ENCODE data around the gene SLC28A1.
"Not testable (repeated sequence)": the region's sequence is repeated elsewhere in the genome, so short reads cannot be mapped to it uniquely, and the experiment has no call there.

Gene SLC28A1

GRCh38 chr15:84862214-84862975 is 22.1 kb upstream of the SLC28A1 start:
- no peak for DNase-seq

- no peak for DNase-seq
Measured at GRCh38 chr15:84863565-84864443, 20.7 kb upstream of the SLC28A1 start.

- no peak for DNase-seq
Measured at GRCh38 chr15:84864444-84864795, 20.0 kb upstream of the SLC28A1 start.

- no peak for DNase-seq
Measured at GRCh38 chr15:84865074-84865569, 19.3 kb upstream of the SLC28A1 start.

GRCh38 chr15:84868037-84868880 is 16.2 kb upstream of the SLC28A1 start:
- DNase-seq = no peak

GRCh38 chr15:84869510-84869909 is 15.0 kb upstream of the SLC28A1 start:
- no peak for DNase-seq

- no peak for DNase-seq
Measured at GRCh38 chr15:84871428-84871985, 13.0 kb upstream of the SLC28A1 start.

- no peak for DNase-seq
Measured at GRCh38 chr15:84872009-84872910, 12.2 kb upstream of the SLC28A1 start.

GRCh38 chr15:84873997-84874396 is 10.5 kb upstream of the SLC28A1 start:
- no peak for DNase-seq

- no peak for DNase-seq
Measured at GRCh38 chr15:84874981-84875699, 9.3 kb upstream of the SLC28A1 start.

- no peak for DNase-seq
Measured at GRCh38 chr15:84876269-84876668, 8.2 kb upstream of the SLC28A1 start.

- DNase-seq = not testable (repeated sequence)
Measured at GRCh38 chr15:84877701-84878100, 6.8 kb upstream of the SLC28A1 start.

- peak; percentile 59 for DNase-seq
Measured at GRCh38 chr15:84878504-84878903, 6.0 kb upstream of the SLC28A1 start.

- no peak for DNase-seq
Measured at GRCh38 chr15:84879088-84879780, 5.2 kb upstream of the SLC28A1 start.

GRCh38 chr15:84880007-84880406 is 4.5 kb upstream of the SLC28A1 start:
- DNase-seq = no peak

- DNase-seq = no peak
Measured at GRCh38 chr15:84880822-84881519, 3.5 kb upstream of the SLC28A1 start.

- no peak for DNase-seq
Measured at GRCh38 chr15:84881520-84881830, 3.0 kb upstream of the SLC28A1 start.

GRCh38 chr15:84883466-84883865 is 996 bp upstream of the SLC28A1 start:
- DNase-seq = no peak

GRCh38 chr15:84885801-84886200 is 1.3 kb downstream of the SLC28A1 start:
- no peak for DNase-seq
